Brain pericyte (primary cell): ENCODE measurements around the gene SCN1A.
A peak's percentile ranks its signal among the peaks of the same experiment; 100 is the strongest.
"Not testable (repeated sequence)": the region's sequence is repeated elsewhere in the genome, so short reads cannot be mapped to it uniquely, and the experiment has no call there.

Experiments used
- DNase-seq: peaks from one replicate; pipeline ENCODE4 v3.0.0-alpha.2; 2012; ENCODE audit warnings: low read depth, low spot score

The SCN1A gene

DNA sequence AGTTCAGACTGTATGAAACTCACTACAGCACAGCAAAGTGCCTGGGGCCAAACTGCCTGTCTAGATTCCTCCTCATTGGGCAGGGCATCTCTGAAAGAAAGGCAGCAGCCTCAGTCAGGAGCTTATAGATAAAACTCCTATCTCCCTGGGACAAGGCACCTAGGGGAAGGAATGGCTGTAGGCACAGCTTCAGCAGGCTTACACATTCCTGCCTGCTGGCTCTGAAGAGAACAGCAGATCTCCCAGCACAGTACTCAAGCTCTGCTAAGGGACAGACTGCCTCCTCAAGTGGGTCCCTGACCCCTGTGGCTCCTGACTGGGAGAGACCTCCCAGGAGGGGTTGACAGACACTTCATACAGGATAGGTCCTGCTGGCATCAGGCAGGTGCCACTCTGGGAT is 155.7 kb downstream of the SCN1A start:
- DNase-seq: not testable (repeated sequence)

DNA sequence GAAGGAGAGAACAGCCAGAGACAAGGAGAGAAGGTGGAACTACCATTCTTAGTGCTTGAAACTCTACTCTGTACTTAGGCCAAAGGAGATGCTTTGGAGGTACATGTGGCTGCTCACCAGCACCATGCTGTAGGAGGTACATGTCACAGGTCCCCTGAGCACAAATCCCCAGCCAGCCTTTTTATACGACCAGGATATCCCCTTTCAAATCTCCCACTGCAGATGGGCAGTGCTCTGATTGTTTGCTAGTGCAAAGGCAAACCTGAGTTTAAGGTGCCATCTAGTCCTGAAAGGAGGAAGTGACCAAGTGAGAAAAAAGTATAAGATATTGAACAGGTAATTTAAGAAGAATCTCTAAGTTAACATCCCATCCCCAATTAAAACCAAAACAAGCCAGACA is 157.2 kb downstream of the SCN1A start:
- DNase-seq: no peak

DNA sequence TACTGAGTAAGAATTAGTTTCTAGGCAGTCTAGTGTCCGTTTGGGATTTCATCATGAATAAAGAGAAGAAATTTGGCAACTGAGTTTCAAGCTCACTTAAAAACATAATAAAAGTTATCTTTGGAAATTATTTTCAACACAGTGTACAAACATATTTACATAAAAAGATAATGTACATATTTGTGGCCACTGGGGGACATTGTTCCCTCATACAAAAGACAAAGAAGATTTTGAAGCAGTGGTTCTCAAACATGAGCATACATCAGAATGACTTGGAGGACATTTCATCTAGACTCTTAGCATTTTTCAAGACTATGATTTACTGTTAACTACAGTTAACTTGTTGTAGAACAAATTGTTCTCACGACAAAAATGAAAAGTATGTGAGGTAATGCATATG is 158.6 kb downstream of the SCN1A start:
- DNase-seq: no peak

DNA sequence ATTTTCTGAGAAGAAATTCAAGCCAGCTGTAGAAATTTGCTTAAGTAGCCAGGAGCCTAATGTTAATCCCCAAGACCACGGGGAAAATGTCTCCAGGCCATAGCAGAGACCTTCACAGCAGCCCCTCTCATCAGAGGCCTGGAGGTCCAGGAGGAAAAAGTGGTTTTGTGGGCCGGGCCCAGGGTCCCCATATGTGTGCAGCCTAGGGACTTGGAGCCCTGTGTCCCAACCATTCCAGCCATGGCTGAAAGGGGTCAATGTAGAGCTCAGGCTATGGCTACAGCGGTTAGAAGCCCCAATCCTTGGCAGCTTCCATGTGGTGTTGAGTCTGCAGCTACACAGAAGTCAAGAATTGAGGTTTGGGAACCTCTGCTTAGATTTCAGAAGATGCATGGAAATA is 160.1 kb downstream of the SCN1A start:
- no peak for DNase-seq

DNA sequence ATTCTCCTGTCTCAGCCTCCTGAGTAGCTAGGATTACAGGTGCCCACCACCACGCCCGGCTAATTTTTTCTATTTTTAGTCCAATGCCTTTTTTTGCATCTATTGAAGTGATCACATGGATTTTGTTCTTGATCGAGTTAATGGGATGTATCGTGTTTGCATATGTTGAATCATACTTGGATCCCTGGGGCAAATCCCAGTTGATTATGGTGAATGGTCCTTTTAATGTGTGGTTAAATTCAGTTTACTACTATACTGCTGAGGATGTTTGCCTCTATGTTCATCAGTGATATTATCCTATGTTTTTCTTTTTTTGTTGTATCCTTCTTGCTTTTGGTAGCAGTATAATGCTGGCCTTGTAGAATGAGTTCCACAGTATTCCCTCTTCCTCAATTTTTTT is 166.0 kb downstream of the SCN1A start:
- no peak for DNase-seq

DNA sequence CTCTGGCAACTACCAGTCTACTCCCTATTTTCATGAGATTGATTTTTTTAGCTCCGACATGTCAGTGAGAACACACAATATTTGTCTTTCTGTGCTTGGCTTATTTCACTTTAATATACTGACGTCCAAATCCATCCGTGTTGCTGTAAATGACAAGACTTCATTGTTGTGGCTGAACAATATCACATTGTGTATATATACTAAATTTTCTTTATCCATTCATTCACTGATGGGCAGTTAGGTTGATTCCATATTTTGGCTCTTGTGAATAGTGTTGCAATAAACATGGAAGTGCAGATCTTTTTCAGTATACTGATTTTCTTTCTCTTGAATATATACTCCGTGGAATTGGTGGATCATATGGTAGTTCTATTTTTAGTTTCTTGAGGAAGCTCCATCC is 168.4 kb downstream of the SCN1A start:
- DNase-seq: no peak

DNA sequence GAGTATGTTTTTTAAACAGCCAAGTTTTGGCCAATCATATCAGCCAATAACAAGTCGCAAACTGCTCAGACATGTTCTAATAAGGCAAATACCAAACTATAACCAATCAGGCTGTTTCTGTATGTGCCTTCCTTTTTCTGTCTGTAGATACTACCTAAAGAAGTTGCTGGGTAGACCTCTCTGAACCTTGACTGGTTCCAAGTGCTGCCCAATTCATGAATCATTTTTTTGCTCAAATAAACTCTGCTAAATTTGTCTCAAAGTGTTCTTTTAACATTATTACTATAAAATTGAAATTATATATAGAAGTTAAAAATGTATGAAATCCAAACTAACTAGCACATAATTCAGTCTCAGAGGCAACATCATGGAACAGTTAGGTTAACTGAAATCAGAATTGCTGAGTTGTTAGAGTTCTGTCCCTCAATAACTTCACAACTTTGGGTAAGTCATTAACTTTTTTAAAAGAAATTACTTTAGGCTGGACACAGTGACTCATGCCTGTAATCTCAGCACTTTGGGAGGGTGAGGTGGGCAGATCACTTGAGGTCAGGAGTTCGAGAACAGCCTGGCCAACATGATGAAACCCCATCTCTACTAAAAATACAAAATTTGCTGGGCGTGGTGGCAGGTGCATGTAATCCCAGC is 169.4 kb downstream of the SCN1A start:
- DNase-seq: no peak

DNA sequence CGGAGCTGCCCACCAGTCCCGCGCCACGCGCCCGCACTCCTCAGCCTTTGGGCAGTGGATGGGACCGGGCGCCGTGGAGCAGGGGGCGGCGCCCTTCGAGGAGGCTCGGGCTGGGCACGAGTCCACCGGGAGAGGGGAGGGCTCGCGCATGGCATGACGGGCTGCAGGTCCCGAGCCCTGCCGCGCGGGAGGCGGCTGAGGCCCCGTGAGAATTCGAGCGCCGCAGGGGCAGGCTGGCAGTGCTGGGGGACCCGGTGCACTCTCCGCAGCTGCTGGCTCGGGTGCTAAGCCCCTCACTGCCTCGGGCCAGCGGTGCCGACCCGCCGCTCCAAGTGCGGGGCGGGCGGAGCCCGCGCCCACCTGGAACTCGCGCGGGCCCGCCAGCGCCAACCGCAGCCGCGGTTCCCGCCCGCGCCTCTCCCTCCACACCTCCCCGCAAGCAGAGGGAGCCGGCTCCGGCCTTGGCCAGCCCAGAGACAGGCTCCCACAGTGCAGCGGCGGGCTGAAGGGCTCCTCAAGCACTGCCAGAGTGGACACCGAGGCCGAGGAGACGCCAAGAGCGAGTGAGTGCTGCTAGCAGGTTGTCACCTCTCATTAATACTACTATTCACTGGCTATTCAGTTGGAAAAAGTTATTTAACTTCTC is 170.7 kb downstream of the SCN1A start:
- DNase-seq: no peak

DNA sequence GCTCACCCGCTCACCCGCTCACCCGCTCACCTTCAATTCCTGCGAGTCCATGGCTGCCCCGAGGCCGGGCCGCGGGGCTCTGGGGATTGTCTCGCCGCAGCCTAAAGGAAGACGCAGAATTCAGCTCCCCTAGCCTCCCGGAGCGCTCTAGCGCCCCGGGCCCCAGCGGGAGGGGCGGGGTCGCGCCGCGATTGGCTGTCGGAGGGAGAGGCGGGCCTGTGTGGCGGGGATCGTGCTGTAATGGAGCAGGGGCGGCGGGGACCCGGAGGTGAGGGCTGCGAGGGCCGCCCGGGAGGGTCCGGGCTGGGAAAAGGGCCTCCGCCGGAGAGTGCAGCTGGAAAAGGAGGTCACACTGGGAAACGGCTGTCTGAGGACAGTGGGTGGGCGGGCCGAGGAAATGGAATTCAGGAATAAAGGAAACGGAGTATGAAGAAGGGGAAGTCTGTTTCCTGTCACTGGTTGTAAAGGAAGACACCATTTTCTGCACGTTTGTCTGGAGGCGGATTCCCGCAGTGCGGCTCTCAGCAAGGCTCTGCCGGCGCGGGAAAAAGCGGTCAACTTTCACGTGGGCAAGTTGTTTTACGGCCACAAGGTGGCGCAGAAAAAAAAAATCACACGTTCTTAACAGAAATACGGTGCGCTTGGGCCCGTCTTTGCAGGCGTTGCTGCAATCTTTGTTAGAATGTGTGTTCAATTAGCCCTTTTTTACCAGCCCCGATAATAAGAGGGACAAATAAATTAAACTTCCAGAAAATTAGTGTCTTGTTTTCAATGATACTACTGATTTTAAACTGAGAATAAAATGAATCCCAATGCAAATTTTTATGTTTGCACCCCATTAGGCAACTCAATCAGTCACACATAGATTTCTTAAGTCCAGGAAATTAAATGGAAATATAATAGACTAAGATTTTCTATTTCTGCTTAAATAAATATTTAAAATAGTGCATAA is 173.9 kb downstream of the SCN1A start, which contains the start of gene TTC21B:
TTC21B (minus strand) TSS at position 122 of the 952 bp plus-strand sequence; CDS start at position 51, 71 bp downstream.
- peak; percentile 91 for DNase-seq

DNA sequence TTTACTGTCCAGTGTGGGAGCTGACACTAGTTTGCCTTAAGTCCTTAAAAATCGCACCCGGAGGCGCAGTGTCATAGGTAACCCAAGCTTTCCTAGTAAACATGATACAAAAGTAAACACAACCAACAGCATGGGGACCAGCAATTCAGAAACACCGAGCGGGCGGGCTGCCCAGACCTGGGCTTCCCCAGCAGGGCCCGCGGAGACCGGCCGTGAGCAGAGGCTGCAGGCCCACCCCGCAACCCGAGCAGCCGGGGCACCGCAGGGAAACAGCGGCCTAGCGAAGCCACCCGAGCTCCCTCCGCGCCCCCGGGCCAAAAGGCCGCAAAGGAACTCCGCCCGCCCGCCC is 174.5 kb downstream of the SCN1A start:
- DNase-seq: peak; percentile 2

DNA sequence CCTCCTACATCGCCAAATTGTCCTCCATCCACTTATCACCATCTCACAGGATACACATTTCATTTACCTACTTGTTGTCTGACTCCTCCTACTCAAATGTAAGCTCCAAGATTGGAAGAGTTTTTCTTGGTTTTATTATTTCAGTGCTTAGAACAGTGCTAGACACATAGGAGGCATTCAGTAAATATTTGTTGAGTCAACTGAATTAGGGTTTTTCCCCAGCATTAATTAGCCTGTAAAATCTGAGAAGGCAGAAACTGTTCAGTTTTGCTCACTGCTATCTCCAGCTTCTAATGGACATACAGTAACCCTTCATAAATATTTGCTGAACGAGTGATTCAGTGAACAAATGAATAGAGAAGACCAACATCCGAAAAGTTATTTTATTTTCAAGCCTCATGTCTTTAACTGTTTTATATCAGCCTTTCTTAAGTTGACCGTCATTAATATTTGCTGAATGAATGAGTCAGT is 175.0 kb downstream of the SCN1A start:
- DNase-seq: no peak

DNA sequence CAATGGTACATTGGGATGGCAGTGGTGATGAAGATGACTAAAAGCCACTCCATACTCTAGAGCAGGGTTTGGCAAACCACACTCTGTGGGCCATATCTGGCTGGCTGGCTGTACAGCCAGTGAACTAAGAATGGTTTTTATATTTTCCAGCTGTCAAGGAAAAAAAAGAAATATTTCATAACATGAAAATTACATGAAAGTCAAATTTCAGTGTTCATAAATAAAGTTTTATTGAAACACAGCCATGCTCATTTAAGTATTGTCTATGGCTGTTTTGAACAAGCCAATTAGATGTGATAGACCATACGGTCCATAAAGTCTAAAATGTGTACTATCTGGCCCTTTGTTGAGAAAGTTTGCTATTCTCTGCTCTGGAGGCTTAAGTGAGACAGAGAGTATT is 175.7 kb downstream of the SCN1A start:
- DNase-seq: no peak

DNA sequence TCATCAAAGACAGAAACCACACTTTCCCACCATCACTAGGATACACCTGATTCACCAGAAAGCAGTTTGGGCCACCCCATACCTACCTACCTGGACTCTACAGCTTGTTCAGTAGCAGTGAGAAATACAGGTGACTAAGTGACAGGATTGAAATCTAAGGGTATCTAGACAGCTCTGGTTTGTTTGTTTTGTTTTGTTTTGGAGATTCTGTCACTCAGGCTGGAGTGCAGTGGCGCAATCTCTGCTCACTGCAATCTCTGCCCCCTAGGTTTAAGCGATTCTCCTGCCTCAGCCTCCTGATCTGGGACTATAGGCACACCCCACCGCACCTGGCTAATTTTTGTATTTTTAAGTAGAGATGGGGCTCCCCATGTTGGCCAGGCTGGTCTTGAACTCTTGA is 177.4 kb downstream of the SCN1A start:
- no peak for DNase-seq

DNA sequence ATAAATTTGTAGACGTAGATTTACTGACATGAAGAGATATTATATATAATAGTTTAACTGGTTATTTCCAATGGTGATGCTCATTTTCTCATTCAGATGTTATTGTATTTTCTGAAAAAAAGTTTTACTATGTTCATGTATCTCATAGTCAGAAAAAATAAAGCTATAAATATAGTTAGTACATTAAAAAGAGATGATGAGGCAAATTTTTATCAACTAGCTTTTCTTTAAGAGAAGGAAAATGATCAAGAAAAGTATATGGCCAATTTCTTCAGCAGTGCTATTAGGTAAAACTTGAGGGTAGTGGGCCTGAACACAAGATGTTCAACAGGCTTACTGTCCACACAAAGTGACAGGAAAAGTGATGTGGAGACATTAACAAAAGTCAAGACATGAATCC is 186.0 kb downstream of the SCN1A start:
- no peak for DNase-seq

DNA sequence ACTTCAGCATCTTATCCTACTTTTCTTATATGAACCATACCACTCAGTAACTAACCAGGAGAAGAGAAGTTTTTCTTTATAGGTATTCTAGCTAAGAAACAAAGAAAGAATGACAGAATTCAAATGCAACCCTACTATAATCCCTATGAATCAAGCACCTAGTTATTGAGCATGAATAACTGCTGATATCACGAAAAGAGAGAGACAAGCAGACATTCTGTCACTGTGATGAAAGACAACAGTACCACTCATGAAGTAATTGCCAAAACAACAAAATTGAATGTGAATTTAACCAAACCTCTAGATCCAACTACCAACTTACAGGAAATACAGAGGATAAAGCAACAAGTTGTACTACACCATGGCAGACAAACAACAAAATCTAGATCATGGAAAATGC is 189.6 kb downstream of the SCN1A start:
- no peak for DNase-seq
